ENCODE results near the gene BMP8B. TPM values are rescaled to one million over a fixed set of nuclear protein-coding genes. Genes with fewer than 3 reads are reported as not detected.
"Not testable (repeated sequence)": the region's sequence is repeated elsewhere in the genome, so short reads cannot be mapped to it uniquely, and the experiment has no call there.

Gene BMP8B
- total RNA-seq, 1 experiment from 2014 or later, result 0.42 TPM

- not testable (repeated sequence) for H3K9me3 ChIP-seq (ENCODE audit: control insufficient read depth, low read depth, low read length); H3K23ac ChIP-seq (ENCODE audit: insufficient read length, low read depth, low read length); H3K79me1 ChIP-seq (ENCODE audit: insufficient read depth, low read depth, low read length, poor library complexity, severe bottlenecking); H2BK12ac ChIP-seq (ENCODE audit: insufficient read length, low read depth, low read length); H3K4ac ChIP-seq (ENCODE audit: low read depth, low read length); H2AK5ac ChIP-seq (ENCODE audit: insufficient read length, low read length); H4K8ac ChIP-seq (replicated peaks; ENCODE audit: insufficient read length, low read depth, low read length); H3K4me1 Mint-ChIP-seq; H3K4me1 ChIP-seq (ENCODE audit: insufficient read depth, low read length); H2AFZ ChIP-seq (ENCODE audit: low read length); H3K18ac ChIP-seq (ENCODE audit: insufficient read length, low read depth, low read length); H3K27ac ChIP-seq (ENCODE audit: insufficient read length, low read depth, low read length); H3K56ac ChIP-seq (ENCODE audit: insufficient read length, low read depth, low read length); H3K4me3 Mint-ChIP-seq; H3T11ph ChIP-seq (ENCODE audit: low read length); H3K79me2 ChIP-seq (ENCODE audit: insufficient read depth, low read length); H4K5ac ChIP-seq (ENCODE audit: insufficient read length, low read depth, low read length); H3K9ac ChIP-seq (ENCODE audit: extremely low read depth, insufficient read length, low read length); H2BK120ac ChIP-seq (ENCODE audit: low read depth, low read length, poor library complexity, severe bottlenecking); H2BK5ac ChIP-seq (ENCODE audit: insufficient read length, low read length); H3K27ac Mint-ChIP-seq; H3K4me2 ChIP-seq (ENCODE audit: insufficient read depth, insufficient read length, low read length); H4K20me1 ChIP-seq (ENCODE audit: control insufficient read depth, insufficient read depth, insufficient read length); H4K91ac ChIP-seq (ENCODE audit: insufficient read length, low read depth, low read length); H3K36me3 Mint-ChIP-seq (ENCODE audit: insufficient read depth in 1 of 3, low read depth in 3 of 3); H3K27me3 ChIP-seq (ENCODE audit: insufficient read depth, low read length); H2BK20ac ChIP-seq (ENCODE audit: low read depth, low read length, poor library complexity, severe bottlenecking); H3K23me2 ChIP-seq (ENCODE audit: insufficient read length, low read depth, low read length, poor library complexity, severe bottlenecking); H2BK15ac ChIP-seq (ENCODE audit: low read depth, low read length); H3K9me3 Mint-ChIP-seq; H3K14ac ChIP-seq (ENCODE audit: insufficient read depth, low read length)
- DNase-seq, result peak; percentile 58
- TF ChIP-seq CTCF (conservative IDR thresholded peaks at IDR 0.05), result peak; percentile 47; the same call in 2 of the 3 replicates
- no CpG with 5 or more reads among the region's 24 CpGs for WGBS (ENCODE audit: extremely low coverage, insufficient read length, low lambda C conversion rate)
- H3K27me3 Mint-ChIP-seq (ENCODE audit: low read depth), result peaks cover 32% of the 10 kb centered on the region
These were observed 28.6 kb upstream of the BMP8B start for GRCh38 chr1:39817091-39817932.

Measured in H9 (cell line).